ENCODE results near the gene CLC.

- TF ChIP-seq CTCF (IDR thresholded peaks at IDR 0.05; ENCODE audit: low read length) = no peak
- TF ChIP-seq EZH2 (IDR thresholded peaks at IDR 0.05; ENCODE audit: borderline replicate concordance, low read length) = no peak
Observed at GRCh38 chr19:39752795-39753194, 15.0 kb upstream of the CLC start.

All from OCI-LY1 (cell line).